NK-92 treated with Interleukin-12 subunit alpha and Interleukin-12 subunit beta, amount 100 ng/mL, for 24 hours (cell line): ENCODE data around the gene FDX2.
A peak's percentile ranks its signal among the peaks of the same experiment; 100 is the strongest.

Experiments
- DNase-seq: peaks from one replicate; lab custom pipeline; 2025; lab: John Stamatoyannopoulos, UW

Gene FDX2

DNA sequence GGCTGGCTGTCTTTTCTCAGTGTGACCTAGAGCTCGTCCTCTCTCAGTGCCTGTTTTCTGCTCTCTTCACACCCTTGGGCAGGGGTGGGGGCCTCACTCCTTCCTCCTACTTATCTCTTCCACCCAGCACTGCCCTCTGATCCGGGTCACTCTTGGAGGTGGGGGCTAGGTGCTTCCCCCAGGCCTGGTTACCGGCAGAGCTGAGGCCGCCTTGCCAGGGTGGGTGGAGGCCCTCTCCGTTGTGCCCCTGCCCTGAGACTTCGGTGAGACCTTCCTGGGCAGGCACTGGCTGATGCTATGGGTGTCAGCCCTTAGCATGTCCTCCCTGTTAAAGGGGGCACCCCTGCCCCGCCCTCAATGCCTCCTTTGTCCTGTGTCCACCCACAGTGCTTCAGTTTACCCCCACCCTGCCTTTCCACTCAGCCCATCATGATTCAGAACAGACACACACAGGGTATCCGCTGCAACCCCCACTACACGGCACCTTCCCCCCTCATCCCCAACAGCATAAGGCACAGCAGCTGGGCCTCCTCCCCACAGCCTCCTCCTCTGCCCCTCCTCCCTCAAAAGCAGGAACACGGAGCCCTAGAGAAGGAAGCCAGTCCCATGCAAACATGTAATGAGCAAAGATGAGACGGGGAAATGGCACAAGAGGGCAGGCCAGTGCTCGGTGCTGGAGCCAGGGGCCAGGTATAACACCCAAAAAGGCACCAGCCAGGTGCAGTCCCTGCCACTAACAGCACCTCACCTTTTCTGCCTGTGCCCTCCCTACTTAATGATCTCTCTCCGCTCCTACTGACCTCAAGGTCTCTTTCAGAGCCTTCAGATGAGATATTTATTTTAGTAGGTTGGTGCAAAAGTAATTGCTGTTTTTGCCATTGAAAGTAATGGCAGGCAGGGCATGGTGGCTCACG is 16.0 kb downstream of the FDX2 start:
- DNase-seq = no peak

DNA sequence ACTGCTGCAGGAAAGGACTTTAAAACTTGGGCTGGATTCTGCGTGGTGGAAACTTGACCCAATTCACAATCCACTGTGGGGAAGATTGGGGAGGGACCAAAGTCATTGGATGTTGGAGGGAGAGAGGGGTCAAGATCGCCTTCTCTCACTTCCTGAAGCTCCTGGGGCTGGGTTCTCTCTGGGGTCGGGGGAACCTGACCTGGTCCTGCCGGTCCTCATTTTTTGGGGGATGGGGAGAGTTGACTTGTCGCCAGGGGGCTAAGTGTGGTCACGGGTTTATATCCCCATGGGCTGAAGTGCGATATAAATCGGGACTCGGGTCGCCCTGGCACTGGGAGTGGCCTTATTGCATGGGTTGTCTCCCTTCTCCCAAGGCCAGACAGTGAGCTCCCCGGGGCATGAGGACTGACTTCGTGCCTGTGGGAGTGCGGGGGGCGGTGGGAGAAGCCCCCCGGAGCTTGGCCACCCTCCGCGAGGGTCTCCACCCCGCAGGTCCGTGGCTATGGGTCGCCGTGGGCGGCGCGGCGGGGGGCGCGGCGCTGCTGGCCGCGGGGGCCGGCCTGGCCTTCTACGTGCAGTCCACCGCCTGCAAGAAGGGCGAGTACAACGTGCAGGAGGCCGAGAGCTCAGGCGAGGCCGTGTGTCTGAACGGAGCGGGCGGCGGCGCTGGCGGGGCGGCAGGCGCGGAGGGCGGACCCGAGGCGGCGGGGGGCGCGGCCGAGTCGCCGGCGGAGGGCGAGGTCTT is 19.8 kb downstream of the FDX2 start:
- no peak for DNase-seq

DNA sequence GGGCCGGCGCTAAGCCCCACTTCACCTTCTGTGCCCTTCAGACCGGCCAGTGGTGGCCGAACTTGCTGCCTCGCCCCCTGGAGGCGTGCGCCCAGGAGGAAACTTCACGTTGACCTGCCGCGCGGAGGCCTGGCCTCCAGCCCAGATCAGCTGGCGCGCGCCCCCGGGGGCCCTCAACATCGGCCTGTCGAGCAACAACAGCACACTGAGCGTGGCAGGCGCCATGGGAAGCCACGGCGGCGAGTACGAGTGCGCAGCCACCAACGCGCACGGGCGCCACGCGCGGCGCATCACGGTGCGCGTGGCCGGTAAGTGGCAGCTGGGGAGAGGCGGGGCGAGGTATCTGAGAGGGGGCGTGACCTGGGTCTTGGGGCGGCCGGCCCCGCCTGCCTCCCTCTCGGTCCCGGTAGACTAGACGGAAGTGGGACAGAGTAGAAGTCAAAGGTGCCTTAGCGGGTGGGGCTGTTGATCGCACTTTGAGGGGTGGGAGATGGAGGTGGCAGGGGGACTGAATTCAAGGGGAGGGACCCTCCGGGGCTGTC is 20.4 kb downstream of the FDX2 start:
- DNase-seq = no peak

DNA sequence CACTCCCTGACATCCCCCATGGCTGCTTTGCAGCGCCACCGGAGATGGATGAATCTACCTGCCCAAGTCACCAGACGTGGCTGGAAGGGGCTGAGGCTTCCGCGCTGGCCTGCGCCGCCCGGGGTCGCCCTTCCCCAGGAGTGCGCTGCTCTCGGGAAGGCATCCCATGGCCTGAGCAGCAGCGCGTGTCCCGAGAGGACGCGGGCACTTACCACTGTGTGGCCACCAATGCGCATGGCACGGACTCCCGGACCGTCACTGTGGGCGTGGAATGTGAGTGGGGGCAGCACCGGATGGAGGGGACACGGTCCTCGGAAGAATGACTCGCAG is 21.5 kb downstream of the FDX2 start:
- no peak for DNase-seq

DNA sequence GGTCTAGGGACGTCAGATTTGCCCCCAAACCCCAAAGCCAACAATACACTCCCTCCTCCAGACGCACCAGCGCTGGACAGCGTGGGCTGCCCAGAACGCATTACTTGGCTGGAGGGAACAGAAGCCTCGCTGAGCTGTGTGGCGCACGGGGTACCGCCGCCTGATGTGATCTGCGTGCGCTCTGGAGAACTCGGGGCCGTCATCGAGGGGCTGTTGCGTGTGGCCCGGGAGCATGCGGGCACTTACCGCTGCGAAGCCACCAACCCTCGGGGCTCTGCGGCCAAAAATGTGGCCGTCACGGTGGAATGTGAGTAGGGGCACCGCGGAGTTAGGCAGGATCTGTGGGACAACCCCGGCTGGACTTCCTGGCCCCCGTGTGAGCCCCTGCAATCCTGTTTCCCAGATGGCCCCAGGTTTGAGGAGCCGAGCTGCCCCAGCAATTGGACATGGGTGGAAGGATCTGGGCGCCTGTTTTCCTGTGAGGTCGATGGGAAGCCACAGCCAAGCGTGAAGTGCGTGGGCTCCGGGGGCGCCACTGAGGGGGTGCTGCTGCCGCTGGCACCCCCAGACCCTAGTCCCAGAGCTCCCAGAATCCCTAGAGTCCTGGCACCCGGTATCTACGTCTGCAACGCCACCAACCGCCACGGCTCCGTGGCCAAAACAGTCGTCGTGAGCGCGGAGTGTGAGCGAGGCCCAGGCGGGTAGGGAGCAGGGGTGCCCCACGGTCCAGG is 22.0 kb downstream of the FDX2 start:
- DNase-seq = no peak

DNA sequence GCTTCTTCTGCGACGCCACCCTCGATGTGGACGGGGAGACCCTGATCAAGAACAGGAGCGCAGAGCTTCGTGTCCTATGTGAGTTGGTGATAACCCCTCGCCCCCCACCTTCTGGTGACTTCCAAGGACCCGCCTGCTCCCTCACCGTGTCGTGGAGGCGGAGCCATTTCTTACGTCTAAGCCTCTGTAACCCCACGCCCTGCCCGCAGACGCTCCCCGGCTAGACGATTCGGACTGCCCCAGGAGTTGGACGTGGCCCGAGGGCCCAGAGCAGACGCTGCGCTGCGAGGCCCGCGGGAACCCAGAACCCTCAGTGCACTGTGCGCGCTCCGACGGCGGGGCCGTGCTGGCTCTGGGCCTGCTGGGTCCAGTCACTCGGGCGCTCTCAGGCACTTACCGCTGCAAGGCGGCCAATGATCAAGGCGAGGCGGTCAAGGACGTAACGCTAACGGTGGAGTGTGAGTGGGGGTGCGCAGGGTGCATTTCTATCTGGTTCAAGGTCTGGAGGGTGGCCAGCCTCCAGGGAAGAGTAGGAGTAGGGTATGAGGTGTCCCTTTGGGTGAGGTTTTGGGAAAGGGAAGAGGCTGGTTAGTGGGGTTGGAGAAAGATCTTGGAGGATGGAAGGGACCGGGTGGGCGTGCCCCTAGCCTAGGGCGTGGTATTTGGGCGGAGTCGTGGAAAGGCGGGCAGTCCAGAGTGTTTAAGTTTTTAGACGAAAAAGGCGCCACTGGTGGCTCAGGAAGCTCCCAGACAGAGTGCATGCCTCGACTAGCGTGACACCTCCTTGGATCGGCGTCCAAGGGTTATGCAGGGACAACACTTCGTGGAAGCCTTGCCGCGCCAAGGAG is 22.8 kb downstream of the FDX2 start:
- DNase-seq = no peak

DNA sequence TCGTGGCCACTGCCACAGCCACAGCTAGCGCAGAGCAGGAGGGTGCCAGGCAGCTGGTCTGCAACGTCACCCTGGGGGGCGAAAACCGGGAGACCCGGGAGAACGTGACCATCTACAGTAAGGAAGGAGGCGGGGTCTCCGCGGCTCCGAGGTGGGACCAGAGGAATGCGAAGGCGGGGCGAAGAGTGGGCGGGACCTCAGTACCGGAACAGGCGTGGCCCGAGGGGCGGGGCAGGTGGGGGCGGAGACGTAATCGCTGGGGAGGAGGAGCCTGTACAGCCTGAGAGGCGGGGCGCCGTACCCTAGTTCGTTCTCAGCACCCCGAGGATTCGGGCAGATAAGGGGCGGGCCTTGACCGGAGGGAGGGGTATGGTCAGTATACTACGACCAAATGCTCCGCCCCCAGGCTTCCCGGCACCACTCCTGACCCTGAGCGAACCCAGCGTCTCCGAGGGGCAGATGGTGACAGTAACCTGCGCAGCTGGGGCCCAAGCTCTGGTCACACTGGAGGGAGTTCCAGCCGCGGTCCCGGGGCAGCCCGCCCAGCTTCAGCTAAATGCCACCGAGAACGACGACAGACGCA is 23.5 kb downstream of the FDX2 start:
- DNase-seq = no peak

DNA sequence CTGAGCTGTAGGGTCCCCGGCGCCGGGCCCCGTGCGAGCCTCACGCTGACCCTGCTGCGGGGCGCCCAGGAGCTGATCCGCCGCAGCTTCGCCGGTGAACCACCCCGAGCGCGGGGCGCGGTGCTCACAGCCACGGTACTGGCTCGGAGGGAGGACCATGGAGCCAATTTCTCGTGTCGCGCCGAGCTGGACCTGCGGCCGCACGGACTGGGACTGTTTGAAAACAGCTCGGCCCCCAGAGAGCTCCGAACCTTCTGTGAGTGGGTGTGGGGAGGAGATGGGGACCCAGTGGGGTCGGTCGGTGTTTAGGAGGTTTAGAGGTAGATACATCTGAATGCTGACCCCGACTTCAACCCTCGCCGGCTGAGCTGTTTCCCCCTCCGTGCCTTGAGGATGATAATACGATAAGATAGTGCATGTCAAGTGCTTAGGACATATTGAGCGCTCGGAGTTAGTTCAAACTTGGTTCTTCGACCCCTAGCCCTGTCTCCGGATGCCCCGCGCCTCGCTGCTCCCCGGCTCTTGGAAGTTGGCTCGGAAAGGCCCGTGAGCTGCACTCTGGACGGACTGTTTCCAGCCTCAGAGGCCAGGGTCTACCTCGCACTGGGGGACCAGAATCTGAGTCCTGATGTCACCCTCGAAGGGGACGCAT is 24.1 kb downstream of the FDX2 start:
- DNase-seq = no peak

DNA sequence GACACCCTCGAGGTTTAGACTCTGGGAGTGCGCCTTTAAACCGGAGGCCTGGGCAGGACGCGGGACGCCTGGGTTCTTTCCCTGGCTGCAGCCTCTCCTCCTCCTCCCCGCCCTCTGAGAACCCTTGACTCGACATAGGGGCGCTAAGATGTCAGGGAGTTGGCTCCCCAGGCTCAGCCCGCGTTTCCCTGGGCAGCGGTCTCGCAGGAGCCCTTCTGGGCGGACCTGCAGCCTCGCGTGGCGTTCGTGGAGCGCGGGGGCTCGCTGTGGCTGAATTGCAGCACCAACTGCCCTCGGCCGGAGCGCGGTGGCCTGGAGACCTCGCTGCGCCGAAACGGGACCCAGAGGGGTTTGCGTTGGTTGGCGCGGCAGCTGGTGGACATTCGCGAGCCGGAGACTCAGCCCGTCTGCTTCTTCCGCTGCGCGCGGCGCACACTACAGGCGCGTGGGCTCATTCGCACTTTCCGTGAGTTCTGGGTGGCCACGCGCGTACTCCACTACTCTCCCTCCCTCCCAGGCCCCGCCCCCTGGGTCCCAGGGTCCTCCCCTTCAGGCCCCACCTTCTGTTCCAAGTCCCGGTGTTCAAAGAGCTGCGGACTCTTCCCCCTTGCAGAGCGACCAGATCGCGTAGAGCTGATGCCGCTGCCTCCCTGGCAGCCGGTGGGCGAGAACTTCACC is 24.8 kb downstream of the FDX2 start:
- no peak for DNase-seq

DNA sequence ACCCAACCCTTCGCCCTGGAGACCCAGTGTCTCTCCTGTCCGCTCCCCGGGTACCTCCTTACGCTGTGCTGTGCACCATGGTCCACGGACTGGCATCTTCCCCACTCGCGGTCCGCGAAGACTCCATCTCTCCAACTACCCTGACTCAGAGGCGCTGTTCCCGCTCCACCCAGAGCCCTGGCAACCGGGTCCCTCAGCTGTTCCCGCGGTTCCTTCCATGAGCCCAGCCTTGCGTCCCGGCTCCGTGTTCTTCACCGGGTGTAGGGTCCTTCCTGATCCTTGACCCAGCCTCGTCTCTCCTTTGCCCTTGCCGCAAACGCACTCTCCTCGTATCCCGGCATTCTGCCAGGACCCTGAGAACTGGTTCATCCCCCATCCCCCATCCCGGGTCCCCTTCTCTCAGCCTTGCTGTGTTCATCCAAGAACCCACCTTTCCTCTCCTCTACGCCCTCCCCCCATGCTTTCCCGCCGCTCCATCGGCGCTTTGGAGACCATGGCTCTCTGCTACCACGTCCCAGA is 25.4 kb downstream of the FDX2 start:
- no peak for DNase-seq

DNA sequence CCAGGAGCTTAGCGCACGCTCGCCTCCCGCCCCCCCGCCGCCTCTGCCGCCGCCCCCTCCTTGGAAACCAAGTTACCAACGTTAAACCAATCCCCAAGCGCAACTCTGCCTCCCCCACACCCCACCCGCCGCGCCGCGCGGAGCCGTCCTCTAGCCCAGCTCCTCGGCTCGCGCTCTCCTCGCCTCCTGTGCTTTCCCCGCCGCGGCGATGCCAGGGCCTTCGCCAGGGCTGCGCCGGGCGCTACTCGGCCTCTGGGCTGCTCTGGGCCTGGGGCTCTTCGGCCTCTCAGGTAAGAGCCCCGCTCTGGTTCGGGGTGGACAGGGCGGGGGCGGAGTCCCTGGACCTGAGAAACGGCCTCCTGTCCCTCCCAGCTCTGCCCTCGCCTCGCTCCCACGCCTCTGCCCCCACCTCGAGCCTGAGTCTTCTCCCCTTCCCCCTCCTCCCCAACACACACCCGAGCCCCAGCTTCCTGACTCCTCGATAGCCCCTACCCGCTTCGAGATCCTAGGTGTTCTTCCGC is 25.9 kb downstream of the FDX2 start, which contains the start of gene ICAM5:
ICAM5 (plus strand) TSS at position 117 of the 521 bp plus-strand sequence; CDS start at position 209, 92 bp downstream.
- no peak for DNase-seq

DNA sequence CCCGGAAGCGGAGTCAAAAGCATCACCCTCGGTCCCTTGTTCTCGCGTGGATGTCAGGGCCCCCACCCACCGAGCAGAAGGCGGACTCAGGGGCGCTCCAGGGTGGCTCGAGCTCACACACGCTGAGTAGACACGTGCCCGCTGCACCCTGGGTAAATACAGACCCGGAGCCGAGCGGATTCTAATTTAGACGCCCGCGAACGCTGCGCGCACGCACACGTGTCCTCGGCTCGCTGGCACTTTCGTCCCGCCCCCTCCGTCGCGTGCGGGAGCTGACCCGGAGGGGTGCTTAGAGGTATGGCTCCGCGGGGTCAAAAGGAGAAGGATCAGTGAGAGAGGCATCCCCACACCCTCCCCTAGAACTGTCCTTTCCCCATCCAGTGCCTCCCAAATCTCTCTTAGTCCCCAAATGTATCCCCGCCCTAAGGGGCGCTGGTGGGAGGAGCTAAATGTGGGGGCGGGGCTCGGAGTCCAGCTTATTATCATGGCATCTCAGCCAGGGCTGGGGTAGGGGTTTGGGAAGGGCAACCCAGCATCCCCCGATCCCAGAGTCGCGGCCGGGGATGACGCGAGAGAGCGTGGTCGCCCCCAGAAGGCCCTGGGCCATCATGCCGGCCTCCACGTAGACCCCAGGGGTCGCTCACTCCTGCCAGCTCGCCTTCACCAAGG is 26.5 kb downstream of the FDX2 start:
- peak; percentile 52 for DNase-seq

DNA sequence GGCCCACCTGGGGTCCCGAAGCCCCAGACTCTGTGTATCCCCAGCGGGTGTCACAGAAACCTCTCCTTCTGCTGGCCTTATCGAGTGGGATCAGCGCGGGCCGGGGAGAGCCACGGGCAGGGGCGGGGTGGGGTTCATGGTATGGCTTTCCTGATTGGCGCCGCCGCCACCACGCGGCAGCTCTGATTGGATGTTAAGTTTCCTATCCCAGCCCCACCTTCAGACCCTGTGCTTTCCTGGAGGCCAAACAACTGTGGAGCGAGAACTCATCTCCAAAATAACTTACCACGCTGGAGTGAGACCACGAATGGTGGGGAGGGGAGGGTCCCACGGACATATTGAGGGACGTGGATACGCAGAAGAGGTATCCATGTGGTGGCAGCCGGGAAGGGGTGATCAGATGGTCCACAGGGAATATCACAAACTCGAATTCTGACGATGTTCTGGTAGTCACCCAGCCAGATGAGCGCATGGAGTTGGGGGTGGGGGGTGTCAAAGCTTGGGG is 27.1 kb downstream of the FDX2 start:
- DNase-seq = no peak

DNA sequence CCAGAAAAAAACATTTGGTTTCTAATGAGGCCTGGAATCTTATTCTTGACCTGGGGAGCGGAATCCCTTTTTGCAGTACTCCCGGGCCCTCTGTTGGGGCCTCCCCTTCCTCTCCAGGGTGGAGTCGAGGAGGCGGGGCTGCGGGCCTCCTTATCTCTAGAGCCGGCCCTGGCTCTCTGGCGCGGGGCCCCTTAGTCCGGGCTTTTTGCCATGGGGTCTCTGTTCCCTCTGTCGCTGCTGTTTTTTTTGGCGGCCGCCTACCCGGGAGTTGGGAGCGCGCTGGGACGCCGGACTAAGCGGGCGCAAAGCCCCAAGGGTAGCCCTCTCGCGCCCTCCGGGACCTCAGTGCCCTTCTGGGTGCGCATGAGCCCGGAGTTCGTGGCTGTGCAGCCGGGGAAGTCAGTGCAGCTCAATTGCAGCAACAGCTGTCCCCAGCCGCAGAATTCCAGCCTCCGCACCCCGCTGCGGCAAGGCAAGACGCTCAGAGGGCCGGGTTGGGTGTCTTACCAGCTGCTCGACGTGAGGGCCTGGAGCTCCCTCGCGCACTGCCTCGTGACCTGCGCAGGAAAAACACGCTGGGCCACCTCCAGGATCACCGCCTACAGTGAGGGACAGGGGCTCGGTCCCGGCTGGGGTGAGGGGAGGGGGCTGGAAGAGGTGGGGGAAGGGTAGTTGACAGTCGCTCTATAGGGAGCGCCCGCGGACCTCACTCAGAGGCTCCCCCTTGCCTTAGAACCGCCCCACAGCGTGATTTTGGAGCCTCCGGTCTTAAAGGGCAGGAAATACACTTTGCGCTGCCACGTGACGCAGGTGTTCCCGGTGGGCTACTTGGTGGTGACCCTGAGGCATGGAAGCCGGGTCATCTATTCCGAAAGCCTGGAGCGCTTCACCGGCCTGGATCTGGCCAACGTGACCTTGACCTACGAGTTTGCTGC is 28.7 kb downstream of the FDX2 start, which contains the start of gene ICAM4:
ICAM4 (plus strand) TSS at position 153 of the 935 bp plus-strand sequence; CDS start at position 211, 58 bp downstream.
- no peak for DNase-seq

DNA sequence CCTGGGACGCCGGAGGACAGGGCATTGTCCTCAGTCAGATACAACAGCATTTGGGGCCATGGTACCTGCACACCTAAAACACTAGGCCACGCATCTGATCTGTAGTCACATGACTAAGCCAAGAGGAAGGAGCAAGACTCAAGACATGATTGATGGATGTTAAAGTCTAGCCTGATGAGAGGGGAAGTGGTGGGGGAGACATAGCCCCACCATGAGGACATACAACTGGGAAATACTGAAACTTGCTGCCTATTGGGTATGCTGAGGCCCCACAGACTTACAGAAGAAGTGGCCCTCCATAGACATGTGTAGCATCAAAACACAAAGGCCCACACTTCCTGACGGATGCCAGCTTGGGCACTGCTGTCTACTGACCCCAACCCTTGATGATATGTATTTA is 30.4 kb downstream of the FDX2 start:
- no peak for DNase-seq

DNA sequence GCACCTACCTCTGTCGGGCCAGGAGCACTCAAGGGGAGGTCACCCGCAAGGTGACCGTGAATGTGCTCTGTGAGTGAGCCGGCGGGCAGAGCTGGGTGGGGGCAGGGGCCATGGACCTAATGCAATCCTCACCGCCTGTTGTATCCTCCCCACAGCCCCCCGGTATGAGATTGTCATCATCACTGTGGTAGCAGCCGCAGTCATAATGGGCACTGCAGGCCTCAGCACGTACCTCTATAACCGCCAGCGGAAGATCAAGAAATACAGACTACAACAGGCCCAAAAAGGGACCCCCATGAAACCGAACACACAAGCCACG is 30.9 kb downstream of the FDX2 start:
- DNase-seq = no peak
